Mesendoderm (in vitro differentiated cells): Measurements from ENCODE around the gene ARHGAP19.

ENCODE experiments used
- DNase-seq: peaks from one replicate; pipeline ENCODE4 v3.0.0; 2013
- H2AK5ac ChIP-seq: 2 replicates; pipeline ENCODE4 v1.6.1; 2013; ENCODE audit warnings: low read length, inconsistent platforms
- H2BK120ac ChIP-seq: 2 replicates; pipeline ENCODE4 v1.6.1; 2013; ENCODE audit warnings: low read depth, mild to moderate bottlenecking, low read length, moderate library complexity, mixed read lengths
- H2BK15ac ChIP-seq: replicated peaks from 2 replicates; pipeline ENCODE4 v1.6.1; 2013; ENCODE audit warnings: low read depth, mild to moderate bottlenecking, moderate library complexity
- H2BK5ac ChIP-seq: 2 replicates; pipeline ENCODE4 v1.6.1; 2013; ENCODE audit warnings: low read length, inconsistent platforms
- H3K18ac ChIP-seq: 2 replicates; pipeline ENCODE4 v1.6.1; 2013; ENCODE audit warnings: mild to moderate bottlenecking, low read length, mixed read lengths
- H3K23ac ChIP-seq: one replicate; pipeline ENCODE4 v1.6.1; 2013; ENCODE audit warnings: low read length
- H3K27ac ChIP-seq: 2 replicates; pipeline ENCODE4 v1.5.1; 2013; ENCODE audit warnings: low read depth, mild to moderate bottlenecking, inconsistent platforms, low read length, moderate library complexity
- H3K27me3 ChIP-seq: 2 replicates; pipeline ENCODE4 v1.6.1; 2013; ENCODE audit warnings: low read length, control low read depth, mild to moderate bottlenecking, inconsistent platforms; ENCODE audit not compliant: insufficient read depth, poor library complexity
- H3K36me3 ChIP-seq: 2 replicates; pipeline ENCODE4 v1.6.1; 2013; ENCODE audit warnings: low read length, inconsistent platforms; ENCODE audit not compliant: control insufficient read depth, insufficient read depth
- H3K4ac ChIP-seq: one replicate; pipeline ENCODE4 v1.6.1; 2013; ENCODE audit warnings: low read depth, mild to moderate bottlenecking, low read length, moderate library complexity
- H3K4me1 ChIP-seq: 2 replicates; pipeline ENCODE4 v1.6.1; 2013; ENCODE audit warnings: low read depth, low read length, inconsistent platforms; ENCODE audit not compliant: control insufficient read depth
- H3K4me2 ChIP-seq: 2 replicates; pipeline ENCODE4 v1.6.1; 2013; ENCODE audit warnings: low read length
- H3K4me3 ChIP-seq: 2 replicates; pipeline ENCODE4 v1.5.1; 2013; ENCODE audit warnings: mild to moderate bottlenecking, low read length
- H3K56ac ChIP-seq: one replicate; pipeline ENCODE4 v1.6.1; 2013; ENCODE audit warnings: low read length
- H3K79me1 ChIP-seq: 2 replicates; pipeline ENCODE4 v1.6.1; 2013; ENCODE audit warnings: low read length, inconsistent platforms
- H3K79me2 ChIP-seq: 2 replicates; pipeline ENCODE4 v1.6.1; 2013; ENCODE audit warnings: mild to moderate bottlenecking, low read length; ENCODE audit not compliant: control insufficient read depth, insufficient read depth
- H3K9ac ChIP-seq: 2 replicates; pipeline ENCODE4 v1.6.1; 2013; ENCODE audit warnings: low read length, inconsistent platforms
- H4K5ac ChIP-seq: one replicate; pipeline ENCODE4 v1.6.1; 2013; ENCODE audit warnings: low read length
- H4K8ac ChIP-seq: one replicate; pipeline ENCODE4 v1.6.1; 2013; ENCODE audit warnings: low read depth, mild to moderate bottlenecking, control low read depth, low read length, moderate library complexity
- WGBS: extraction: QIAGEN DNeasy Blood & Tissue Kit; methylation state at CpG from one replicate; pipeline ENCODE4 v1.1.7; 2013; ENCODE audit warnings: low lambda C conversion rate, missing lambda C conversion rate; ENCODE audit not compliant: insufficient coverage; ENCODE audit errors: extremely low coverage; 5-methylcytosine and 5-hydroxymethylcytosine counted together

The ARHGAP19 gene

GRCh38 chr10:97238855-97239254 lies 53.6 kb downstream of the ARHGAP19 start:
- no peak overlapping the region for H2BK5ac ChIP-seq
- no peak overlapping the region for H2BK120ac ChIP-seq
- whole genome bisulfite sequencing: no CpG with 5 or more reads among the region's 5 CpGs
- no peak overlapping the region for H3K4me3 ChIP-seq
- no peak overlapping the region for H4K5ac ChIP-seq
- H3K79me1 ChIP-seq: no peaks in the 10 kb centered on the region
- no peaks in the 10 kb centered on the region for H3K79me2 ChIP-seq
- H3K18ac ChIP-seq: no peak overlapping the region
- no peak overlapping the region for H3K23ac ChIP-seq
- H3K4me1 ChIP-seq: no peaks in the 10 kb centered on the region
- no peak overlapping the region for H2BK15ac ChIP-seq
- no peak overlapping the region for H3K9ac ChIP-seq
- H3K4me2 ChIP-seq: no peak overlapping the region
- H3K4ac ChIP-seq: no peak overlapping the region
- no peak overlapping the region for H4K8ac ChIP-seq
- H2AK5ac ChIP-seq: no peak overlapping the region
- no peak overlapping the region for H3K56ac ChIP-seq
- no peaks in the 10 kb centered on the region for H3K27me3 ChIP-seq
- no peaks in the 10 kb centered on the region for H3K36me3 ChIP-seq
- H3K27ac ChIP-seq: no peak overlapping the region
- no peak for DNase-seq

DNA sequence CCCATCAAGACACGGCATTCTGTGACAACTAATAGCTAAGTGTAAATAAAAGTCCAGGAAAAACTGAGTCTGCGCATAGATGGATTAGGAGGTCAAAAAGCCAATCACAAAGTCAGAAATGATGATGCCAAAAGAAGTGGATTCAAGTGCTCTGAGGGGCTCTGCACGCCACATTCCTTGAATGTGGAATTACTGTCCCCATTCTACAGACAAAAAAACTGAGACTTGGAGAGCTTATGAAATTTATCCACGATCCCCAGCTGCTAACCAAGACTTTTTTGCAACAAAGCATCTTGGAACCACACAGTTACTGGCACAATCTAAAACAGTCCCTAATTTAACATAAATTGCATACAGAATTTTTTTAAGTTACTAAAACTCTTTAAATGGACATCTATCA lies 57.1 kb downstream of the ARHGAP19 start:
- H3K4ac ChIP-seq: no peak overlapping the region
- no peaks in the 10 kb centered on the region for H3K27me3 ChIP-seq
- H4K5ac ChIP-seq: no peak overlapping the region
- no peak overlapping the region for H3K23ac ChIP-seq
- H3K79me2 ChIP-seq: no peaks in the 10 kb centered on the region
- no peaks in the 10 kb centered on the region for H3K36me3 ChIP-seq
- H2BK5ac ChIP-seq: no peak overlapping the region
- no peak overlapping the region for H2AK5ac ChIP-seq
- H4K8ac ChIP-seq: no peak overlapping the region
- WGBS: no CpG with 5 or more reads among the region's 4 CpGs
- H2BK120ac ChIP-seq: no peak overlapping the region
- no peak overlapping the region for H3K56ac ChIP-seq
- no peak overlapping the region for H3K4me3 ChIP-seq
- no peak overlapping the region for H3K9ac ChIP-seq
- DNase-seq: no peak
- no peaks in the 10 kb centered on the region for H3K79me1 ChIP-seq
- no peaks in the 10 kb centered on the region for H3K4me1 ChIP-seq
- H3K18ac ChIP-seq: no peak overlapping the region
- no peak overlapping the region for H2BK15ac ChIP-seq
- H3K27ac ChIP-seq: no peak overlapping the region
- H3K4me2 ChIP-seq: no peak overlapping the region

DNA sequence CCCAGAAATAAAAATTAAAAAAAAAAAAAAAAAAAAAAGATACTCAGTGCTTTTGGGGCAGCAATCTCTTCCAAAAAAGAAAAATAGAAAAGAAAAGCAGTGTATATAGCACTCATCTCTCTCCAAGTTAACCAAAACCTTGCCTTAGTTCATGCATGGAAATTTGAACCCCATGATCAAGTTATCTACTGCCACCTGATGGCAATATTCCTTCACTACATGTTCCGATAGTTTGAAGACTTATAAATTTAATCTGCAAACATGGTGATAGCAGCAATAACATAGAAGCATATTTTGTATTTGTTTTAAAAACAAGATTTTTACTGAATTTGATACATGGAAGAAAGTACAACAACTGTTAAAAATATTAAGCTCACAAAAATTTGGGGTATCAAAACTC lies 58.0 kb downstream of the ARHGAP19 start:
- Histone ChIP-seq H2BK15ac (no peak overlapping the region), H3K4ac (no peak overlapping the region), H3K27ac (no peak overlapping the region), H4K5ac (no peak overlapping the region), H3K79me2 (no peaks in the 10 kb centered on the region), H2BK5ac (no peak overlapping the region), H3K56ac (no peak overlapping the region), H3K9ac (no peak overlapping the region), H3K4me3 (no peak overlapping the region), H3K79me1 (no peaks in the 10 kb centered on the region), H3K4me2 (no peak overlapping the region), H3K4me1 (no peaks in the 10 kb centered on the region), H4K8ac (no peak overlapping the region), H3K27me3 (no peaks in the 10 kb centered on the region), H3K18ac (no peak overlapping the region), H2AK5ac (no peak overlapping the region), H3K36me3 (no peaks in the 10 kb centered on the region), H2BK120ac (no peak overlapping the region), H3K23ac (no peak overlapping the region)
- WGBS: no CpG with 5 or more reads among the region's 1 CpG
- peak; percentile 38 for DNase-seq

- Histone ChIP-seq H3K4me2 (no peak overlapping the region), H3K79me2 (no peaks in the 10 kb centered on the region), H4K5ac (no peak overlapping the region), H4K8ac (no peak overlapping the region), H3K36me3 (peaks cover 1% of the 10 kb centered on the region), H3K79me1 (no peaks in the 10 kb centered on the region), H3K4me1 (no peaks in the 10 kb centered on the region), H2BK15ac (no peak overlapping the region), H3K23ac (no peak overlapping the region), H3K27me3 (no peaks in the 10 kb centered on the region), H3K4me3 (no peak overlapping the region), H3K56ac (no peak overlapping the region), H2BK5ac (no peak overlapping the region), H2AK5ac (no peak overlapping the region), H3K4ac (no peak overlapping the region), H3K18ac (no peak overlapping the region), H3K27ac (no peak overlapping the region), H2BK120ac (no peak overlapping the region), H3K9ac (no peak overlapping the region)
- no peak for DNase-seq
- whole genome bisulfite sequencing: no CpG with 5 or more reads among the region's 1 CpG
These were observed 62.3 kb downstream of the ARHGAP19 start for GRCh38 chr10:97230146-97230545.

- no peak overlapping the region for H3K9ac ChIP-seq
- H3K27me3 ChIP-seq: no peaks in the 10 kb centered on the region
- H3K79me2 ChIP-seq: no peaks in the 10 kb centered on the region
- no peak overlapping the region for H2BK120ac ChIP-seq
- no peak overlapping the region for H2AK5ac ChIP-seq
- no peak overlapping the region for H2BK15ac ChIP-seq
- H3K4me1 ChIP-seq: no peaks in the 10 kb centered on the region
- H3K36me3 ChIP-seq: peaks cover 1% of the 10 kb centered on the region
- H3K27ac ChIP-seq: no peak overlapping the region
- no peak for DNase-seq
- no peak overlapping the region for H4K5ac ChIP-seq
- H4K8ac ChIP-seq: no peak overlapping the region
- no peak overlapping the region for H3K56ac ChIP-seq
- no CpG with 5 or more reads among the region's 1 CpG for WGBS
- H3K4ac ChIP-seq: no peak overlapping the region
- H2BK5ac ChIP-seq: no peak overlapping the region
- no peaks in the 10 kb centered on the region for H3K79me1 ChIP-seq
- no peak overlapping the region for H3K23ac ChIP-seq
- no peak overlapping the region for H3K4me3 ChIP-seq
- no peak overlapping the region for H3K18ac ChIP-seq
- no peak overlapping the region for H3K4me2 ChIP-seq
These were observed 63.0 kb downstream of the ARHGAP19 start for GRCh38 chr10:97229322-97230015.

- Histone ChIP-seq H3K79me1 (no peaks in the 10 kb centered on the region), H2BK5ac (no peak overlapping the region), H3K27ac (no peak overlapping the region), H3K56ac (no peak overlapping the region), H3K18ac (no peak overlapping the region), H3K4me2 (no peak overlapping the region), H2BK120ac (no peak overlapping the region), H2AK5ac (no peak overlapping the region), H3K36me3 (peaks cover 1% of the 10 kb centered on the region), H2BK15ac (no peak overlapping the region), H3K27me3 (no peaks in the 10 kb centered on the region), H4K8ac (no peak overlapping the region), H3K23ac (no peak overlapping the region), H4K5ac (no peak overlapping the region), H3K4me1 (no peaks in the 10 kb centered on the region), H3K4ac (no peak overlapping the region), H3K79me2 (no peaks in the 10 kb centered on the region), H3K4me3 (no peak overlapping the region), H3K9ac (no peak overlapping the region)
- WGBS: no CpG with 5 or more reads among the region's 1 CpG
- DNase-seq: no peak
These were observed 63.7 kb downstream of the ARHGAP19 start for GRCh38 chr10:97228775-97229157.
